ENCODE data around the gene GRHPR.

Gene GRHPR

DNA sequence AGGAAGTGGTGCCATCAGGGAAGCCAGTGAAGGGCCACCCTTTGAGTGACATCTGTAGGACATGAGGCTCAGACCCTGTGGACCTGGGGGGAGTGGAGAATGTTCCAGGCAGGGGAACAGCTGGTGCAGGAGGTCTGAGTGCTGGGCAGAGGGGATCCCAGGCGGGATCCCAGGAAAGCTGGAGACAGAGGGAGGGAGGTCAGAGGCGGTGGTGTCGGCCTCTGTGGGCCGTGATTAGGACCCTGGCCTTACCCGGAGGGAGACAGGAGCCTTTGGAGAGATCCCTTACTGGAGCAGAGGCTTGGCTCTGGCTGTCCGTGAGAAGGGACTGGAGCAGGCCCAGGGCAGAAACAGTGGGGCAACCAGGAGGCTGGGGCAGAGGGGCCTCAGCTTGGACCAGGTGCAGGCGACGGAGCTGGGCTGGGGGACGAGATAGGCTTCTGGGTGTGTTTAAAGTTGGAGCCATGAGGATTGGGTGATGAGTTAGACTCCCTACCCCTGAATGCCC, 12.1 kb upstream of the GRHPR start:
- no peaks in the 10 kb centered on the region for H3K27me3 ChIP-seq (ENCODE audit: control insufficient read depth in 2 of 2, insufficient read depth in 2 of 2, low read length in 2 of 2)
- peaks cover 0 to under 1% of the 10 kb centered on the region in 2 donors for H3K4me1 ChIP-seq (ENCODE audit: control insufficient read depth in 2 of 2, insufficient read depth in 2 of 2, low read length in 2 of 2)

DNA sequence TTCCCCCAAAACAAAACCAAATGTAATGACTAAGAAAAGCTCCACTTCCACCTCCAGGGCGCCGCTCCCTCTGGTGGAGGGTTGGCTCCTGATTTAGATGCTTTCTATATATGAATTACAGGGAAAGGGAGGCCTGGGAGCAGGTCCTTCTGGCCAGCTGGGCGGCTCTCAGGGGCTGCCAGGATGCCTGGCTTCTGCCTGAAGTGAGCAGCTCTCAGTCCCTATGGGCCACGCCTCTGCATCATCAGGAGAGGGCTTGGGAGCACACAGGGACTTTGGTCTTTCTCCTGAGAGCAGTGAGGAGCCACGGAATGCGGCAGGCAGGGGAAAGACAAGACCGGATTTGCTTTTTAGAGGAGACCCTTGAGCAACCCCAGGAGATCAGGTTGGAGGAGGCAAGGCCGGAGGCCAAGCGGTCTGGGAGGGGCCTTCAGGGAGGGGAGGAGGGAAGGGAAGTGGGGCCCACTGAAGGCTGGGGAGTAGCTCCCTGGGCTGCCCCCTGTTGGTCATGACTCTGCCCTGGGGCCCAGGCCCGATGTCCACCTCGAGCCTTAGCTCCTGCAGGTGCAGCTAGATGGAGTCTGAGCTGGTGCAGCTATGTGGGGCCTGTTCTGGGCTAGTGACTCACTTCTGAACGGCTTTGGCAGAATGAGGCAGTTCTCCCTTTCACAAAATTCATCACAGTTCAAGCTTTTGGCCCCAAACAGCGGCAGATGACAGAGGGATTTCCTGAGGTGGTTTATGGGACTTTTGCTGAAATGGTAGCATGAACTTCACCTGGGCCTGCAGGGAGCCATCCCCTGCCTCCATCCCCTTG, 11.3 kb upstream of the GRHPR start:
- Histone ChIP-seq H3K36me3 (ENCODE audit: control insufficient read depth in 2 of 2, insufficient read depth in 2 of 2, low read length in 2 of 2) (no peaks in the 10 kb centered on the region), H3K4me1 (ENCODE audit: control insufficient read depth in 2 of 2, insufficient read depth in 2 of 2, low read length in 2 of 2) (peaks cover 0 to 3% of the 10 kb centered on the region in 2 donors), H3K27me3 (ENCODE audit: control insufficient read depth in 2 of 2, insufficient read depth in 2 of 2, low read length in 2 of 2) (no peaks in the 10 kb centered on the region), H3K9me3 (ENCODE audit: control insufficient read depth in 2 of 2, low read length in 2 of 2) (no peaks in the 10 kb centered on the region), H3K4me3 (ENCODE audit: low read length in 2 of 2) (no peak overlapping the region), H3K27ac (ENCODE audit: low read depth in 2 of 2, low read length in 2 of 2) (no peak overlapping the region), H3K9ac (ENCODE audit: low read depth in 1 of 2, low read length in 2 of 2) (no peak overlapping the region)

More for the DNA sequence above, 12.1 kb upstream of the GRHPR start:
- no peaks in the 10 kb centered on the region for H3K9me3 ChIP-seq (ENCODE audit: control insufficient read depth in 2 of 2, low read length in 2 of 2)
- H3K27ac ChIP-seq (ENCODE audit: low read depth in 2 of 2, low read length in 2 of 2), result no peak overlapping the region
- H3K4me3 ChIP-seq (ENCODE audit: low read length in 2 of 2), result no peak overlapping the region
- H3K9ac ChIP-seq (ENCODE audit: low read depth in 1 of 2, low read length in 2 of 2), result no peak overlapping the region
- no peaks in the 10 kb centered on the region for H3K36me3 ChIP-seq (ENCODE audit: control insufficient read depth in 2 of 2, insufficient read depth in 2 of 2, low read length in 2 of 2)

GRCh38 chr9:37412431-37413151, 9.9 kb upstream of the GRHPR start:
- no peak overlapping the region for H3K4me3 ChIP-seq (ENCODE audit: low read length in 2 of 2)
- no peaks in the 10 kb centered on the region for H3K9me3 ChIP-seq (ENCODE audit: control insufficient read depth in 2 of 2, low read length in 2 of 2)
- no peak overlapping the region for H3K27ac ChIP-seq (ENCODE audit: low read depth in 2 of 2, low read length in 2 of 2)
- no peaks in the 10 kb centered on the region for H3K36me3 ChIP-seq (ENCODE audit: control insufficient read depth in 2 of 2, insufficient read depth in 2 of 2, low read length in 2 of 2)
- H3K4me1 ChIP-seq (ENCODE audit: control insufficient read depth in 2 of 2, insufficient read depth in 2 of 2, low read length in 2 of 2), result peaks cover 0 to 3% of the 10 kb centered on the region in 2 donors
- no peak overlapping the region for H3K9ac ChIP-seq (ENCODE audit: low read depth in 1 of 2, low read length in 2 of 2)
- H3K27me3 ChIP-seq (ENCODE audit: control insufficient read depth in 2 of 2, insufficient read depth in 2 of 2, low read length in 2 of 2), result no peaks in the 10 kb centered on the region

GRCh38 chr9:37413311-37413710, 9.2 kb upstream of the GRHPR start:
- Histone ChIP-seq H3K9me3 (ENCODE audit: control insufficient read depth in 2 of 2, low read length in 2 of 2) (no peaks in the 10 kb centered on the region), H3K4me3 (ENCODE audit: low read length in 2 of 2) (no peak overlapping the region), H3K27ac (ENCODE audit: low read depth in 2 of 2, low read length in 2 of 2) (no peak overlapping the region), H3K36me3 (ENCODE audit: control insufficient read depth in 2 of 2, insufficient read depth in 2 of 2, low read length in 2 of 2) (no peaks in the 10 kb centered on the region), H3K4me1 (ENCODE audit: control insufficient read depth in 2 of 2, insufficient read depth in 2 of 2, low read length in 2 of 2) (peaks cover 0 to 3% of the 10 kb centered on the region in 2 donors), H3K9ac (ENCODE audit: low read depth in 1 of 2, low read length in 2 of 2) (no peak overlapping the region), H3K27me3 (ENCODE audit: control insufficient read depth in 2 of 2, insufficient read depth in 2 of 2, low read length in 2 of 2) (no peaks in the 10 kb centered on the region)

DNA sequence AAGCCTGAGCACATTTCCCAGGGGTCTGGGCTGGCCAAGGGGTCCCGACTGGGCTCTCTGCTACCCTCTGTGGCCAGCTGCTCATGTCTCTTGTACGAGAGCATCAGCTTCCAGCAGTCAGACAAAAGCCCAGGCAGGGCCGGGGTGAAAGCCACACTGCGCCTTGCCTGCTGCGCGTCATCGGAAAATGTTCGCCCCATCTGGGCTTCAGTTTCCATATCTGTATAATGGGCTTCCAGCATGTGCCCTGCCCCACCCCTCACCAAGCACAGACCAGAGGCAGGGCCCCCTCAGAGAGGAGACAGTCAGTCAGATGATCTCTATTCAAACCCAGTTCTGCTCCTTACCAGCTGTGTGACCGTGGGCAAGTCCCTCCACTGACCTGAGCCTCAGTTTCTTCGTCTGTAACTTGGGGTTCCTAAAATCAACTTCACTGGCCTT, 8.0 kb upstream of the GRHPR start:
- peak overlapping the region in 1 of 2 donors; percentile 28 for H3K4me3 ChIP-seq (ENCODE audit: low read length in 2 of 2)
- H3K36me3 ChIP-seq (ENCODE audit: control insufficient read depth in 2 of 2, insufficient read depth in 2 of 2, low read length in 2 of 2), result no peaks in the 10 kb centered on the region
- no peaks in the 10 kb centered on the region for H3K27me3 ChIP-seq (ENCODE audit: control insufficient read depth in 2 of 2, insufficient read depth in 2 of 2, low read length in 2 of 2)
- H3K4me1 ChIP-seq (ENCODE audit: control insufficient read depth in 2 of 2, insufficient read depth in 2 of 2, low read length in 2 of 2), result peaks cover 0 to 3% of the 10 kb centered on the region in 2 donors
- H3K9me3 ChIP-seq (ENCODE audit: control insufficient read depth in 2 of 2, low read length in 2 of 2), result no peaks in the 10 kb centered on the region
- H3K9ac ChIP-seq (ENCODE audit: low read depth in 1 of 2, low read length in 2 of 2), result no peak overlapping the region
- H3K27ac ChIP-seq (ENCODE audit: low read depth in 2 of 2, low read length in 2 of 2), result no peak overlapping the region

GRCh38 chr9:37415011-37415719, 7.3 kb upstream of the GRHPR start:
- H3K27ac ChIP-seq (ENCODE audit: low read depth in 2 of 2, low read length in 2 of 2), result no peak overlapping the region
- H3K4me1 ChIP-seq (ENCODE audit: control insufficient read depth in 2 of 2, insufficient read depth in 2 of 2, low read length in 2 of 2), result peaks cover 0 to 3% of the 10 kb centered on the region in 2 donors
- peak overlapping the region in 1 of 2 donors; percentile 28 for H3K4me3 ChIP-seq (ENCODE audit: low read length in 2 of 2)
- no peaks in the 10 kb centered on the region for H3K9me3 ChIP-seq (ENCODE audit: control insufficient read depth in 2 of 2, low read length in 2 of 2)
- peak overlapping the region in 1 of 2 donors; percentile 47 for H3K9ac ChIP-seq (ENCODE audit: low read depth in 1 of 2, low read length in 2 of 2)
- no peaks in the 10 kb centered on the region for H3K27me3 ChIP-seq (ENCODE audit: control insufficient read depth in 2 of 2, insufficient read depth in 2 of 2, low read length in 2 of 2)
- H3K36me3 ChIP-seq (ENCODE audit: control insufficient read depth in 2 of 2, insufficient read depth in 2 of 2, low read length in 2 of 2), result no peaks in the 10 kb centered on the region

DNA sequence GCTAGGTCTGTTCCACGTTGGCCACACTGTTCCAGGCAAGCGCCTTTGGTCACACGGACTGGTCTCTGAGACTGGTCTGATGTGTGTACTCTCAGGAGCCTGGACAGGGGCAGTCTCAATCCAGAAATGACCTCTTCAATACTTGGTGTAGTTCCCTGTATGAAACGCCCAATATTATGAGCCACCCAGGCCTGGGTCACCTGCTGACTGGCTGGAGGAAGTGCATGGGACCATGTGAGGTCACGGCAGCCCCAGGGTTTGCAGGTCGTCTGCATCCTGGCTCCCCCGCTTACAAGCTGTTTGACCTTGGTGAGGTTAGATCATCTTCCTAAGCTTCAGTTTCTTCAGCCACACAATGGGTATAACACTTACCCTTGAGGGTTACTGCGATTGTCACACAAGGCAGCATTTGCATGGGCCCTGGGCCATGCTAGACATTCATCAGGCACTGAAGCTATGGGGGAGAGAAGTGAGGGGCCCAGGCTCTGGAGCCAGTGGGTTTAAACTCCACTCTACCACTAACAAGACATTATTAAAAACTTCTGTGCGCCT, 5.2 kb upstream of the GRHPR start:
- Histone ChIP-seq H3K4me1 (ENCODE audit: control insufficient read depth in 2 of 2, insufficient read depth in 2 of 2, low read length in 2 of 2) (peaks cover 4 to 9% of the 10 kb centered on the region in 2 donors), H3K4me3 (ENCODE audit: low read length in 2 of 2) (no peak overlapping the region), H3K27ac (ENCODE audit: low read depth in 2 of 2, low read length in 2 of 2) (no peak overlapping the region), H3K9ac (ENCODE audit: low read depth in 1 of 2, low read length in 2 of 2) (no peak overlapping the region), H3K9me3 (ENCODE audit: control insufficient read depth in 2 of 2, low read length in 2 of 2) (no peaks in the 10 kb centered on the region), H3K36me3 (ENCODE audit: control insufficient read depth in 2 of 2, insufficient read depth in 2 of 2, low read length in 2 of 2) (no peaks in the 10 kb centered on the region), H3K27me3 (ENCODE audit: control insufficient read depth in 2 of 2, insufficient read depth in 2 of 2, low read length in 2 of 2) (no peaks in the 10 kb centered on the region)

GRCh38 chr9:37417857-37418618, 4.5 kb upstream of the GRHPR start:
- H3K9me3 ChIP-seq (ENCODE audit: control insufficient read depth in 2 of 2, low read length in 2 of 2), result no peaks in the 10 kb centered on the region
- no peak overlapping the region for H3K9ac ChIP-seq (ENCODE audit: low read depth in 1 of 2, low read length in 2 of 2)
- no peaks in the 10 kb centered on the region for H3K36me3 ChIP-seq (ENCODE audit: control insufficient read depth in 2 of 2, insufficient read depth in 2 of 2, low read length in 2 of 2)
- no peaks in the 10 kb centered on the region for H3K27me3 ChIP-seq (ENCODE audit: control insufficient read depth in 2 of 2, insufficient read depth in 2 of 2, low read length in 2 of 2)
- no peak overlapping the region for H3K27ac ChIP-seq (ENCODE audit: low read depth in 2 of 2, low read length in 2 of 2)
- H3K4me3 ChIP-seq (ENCODE audit: low read length in 2 of 2), result no peak overlapping the region
- peaks cover 4 to 9% of the 10 kb centered on the region in 2 donors for H3K4me1 ChIP-seq (ENCODE audit: control insufficient read depth in 2 of 2, insufficient read depth in 2 of 2, low read length in 2 of 2)

DNA sequence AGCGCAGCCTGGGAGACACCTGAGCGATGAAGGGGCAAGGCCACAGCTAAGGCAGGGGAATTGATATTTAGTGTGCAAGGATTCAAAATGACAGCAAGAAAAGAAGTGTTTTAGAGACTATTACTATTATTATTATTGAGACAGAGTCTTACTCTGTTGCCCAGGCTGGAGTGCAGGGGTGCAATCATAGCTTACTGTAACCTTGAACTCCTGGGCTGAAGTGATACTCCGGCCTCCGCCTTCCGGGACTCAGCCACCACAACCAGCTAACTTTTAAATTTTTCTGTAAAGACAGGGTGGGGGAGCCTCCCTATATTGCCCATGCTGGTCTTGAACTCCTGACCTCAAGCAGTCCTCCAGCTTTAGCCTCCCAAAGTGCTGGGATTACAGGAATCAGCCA, 3.3 kb upstream of the GRHPR start:
- Histone ChIP-seq H3K4me1 (ENCODE audit: control insufficient read depth in 2 of 2, insufficient read depth in 2 of 2, low read length in 2 of 2) (peaks cover 13 to 17% of the 10 kb centered on the region in 2 donors), H3K36me3 (ENCODE audit: control insufficient read depth in 2 of 2, insufficient read depth in 2 of 2, low read length in 2 of 2) (no peaks in the 10 kb centered on the region), H3K27me3 (ENCODE audit: control insufficient read depth in 2 of 2, insufficient read depth in 2 of 2, low read length in 2 of 2) (no peaks in the 10 kb centered on the region), H3K4me3 (ENCODE audit: low read length in 2 of 2) (no peak overlapping the region), H3K9me3 (ENCODE audit: control insufficient read depth in 2 of 2, low read length in 2 of 2) (no peaks in the 10 kb centered on the region), H3K27ac (ENCODE audit: low read depth in 2 of 2, low read length in 2 of 2) (no peak overlapping the region), H3K9ac (ENCODE audit: low read depth in 1 of 2, low read length in 2 of 2) (no peak overlapping the region)

Data from mucosa of rectum (tissue), 2 donors.